OCI-LY1 (cell line): ENCODE data around the gene GTPBP1.

Experiments used
- EZH2 ChIP-seq: fragments of 200-600 bp; sonication (generic), shearing (Covaris generic); IDR thresholded peaks from 2 replicates; pipeline ENCODE4 v1.8.0; 2017; ENCODE audit warnings: borderline replicate concordance, mixed run types, mild to moderate bottlenecking, antibody characterized with exemption, low read length, moderate library complexity, mixed read lengths
- TF ChIP-seq, protein P1 (sequence below): fragments of 200-600 bp; sonication (generic), shearing (Covaris generic); IDR thresholded peaks from 2 replicates; pipeline ENCODE4 v1.5.1; 2017; ENCODE audit warnings: mild to moderate bottlenecking, antibody characterized with exemption, low read length, moderate library complexity, mixed read lengths

GRCh38 chr22:38712486-38713207 is 6.9 kb downstream of the GTPBP1 start:
- TF ChIP-seq, protein P1, sequence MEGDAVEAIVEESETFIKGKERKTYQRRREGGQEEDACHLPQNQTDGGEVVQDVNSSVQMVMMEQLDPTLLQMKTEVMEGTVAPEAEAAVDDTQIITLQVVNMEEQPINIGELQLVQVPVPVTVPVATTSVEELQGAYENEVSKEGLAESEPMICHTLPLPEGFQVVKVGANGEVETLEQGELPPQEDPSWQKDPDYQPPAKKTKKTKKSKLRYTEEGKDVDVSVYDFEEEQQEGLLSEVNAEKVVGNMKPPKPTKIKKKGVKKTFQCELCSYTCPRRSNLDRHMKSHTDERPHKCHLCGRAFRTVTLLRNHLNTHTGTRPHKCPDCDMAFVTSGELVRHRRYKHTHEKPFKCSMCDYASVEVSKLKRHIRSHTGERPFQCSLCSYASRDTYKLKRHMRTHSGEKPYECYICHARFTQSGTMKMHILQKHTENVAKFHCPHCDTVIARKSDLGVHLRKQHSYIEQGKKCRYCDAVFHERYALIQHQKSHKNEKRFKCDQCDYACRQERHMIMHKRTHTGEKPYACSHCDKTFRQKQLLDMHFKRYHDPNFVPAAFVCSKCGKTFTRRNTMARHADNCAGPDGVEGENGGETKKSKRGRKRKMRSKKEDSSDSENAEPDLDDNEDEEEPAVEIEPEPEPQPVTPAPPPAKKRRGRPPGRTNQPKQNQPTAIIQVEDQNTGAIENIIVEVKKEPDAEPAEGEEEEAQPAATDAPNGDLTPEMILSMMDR, result no peak
- no peak for TF ChIP-seq EZH2
